Inflammatory macrophage treated with lipopolysaccharide for 4 hours (primary cell): ENCODE results near the gene SH3GL1.

Source experiments
- DNase-seq: peaks from one replicate; pipeline ENCODE4 v3.0.0-alpha.2; 2020

SH3GL1 gene

DNA sequence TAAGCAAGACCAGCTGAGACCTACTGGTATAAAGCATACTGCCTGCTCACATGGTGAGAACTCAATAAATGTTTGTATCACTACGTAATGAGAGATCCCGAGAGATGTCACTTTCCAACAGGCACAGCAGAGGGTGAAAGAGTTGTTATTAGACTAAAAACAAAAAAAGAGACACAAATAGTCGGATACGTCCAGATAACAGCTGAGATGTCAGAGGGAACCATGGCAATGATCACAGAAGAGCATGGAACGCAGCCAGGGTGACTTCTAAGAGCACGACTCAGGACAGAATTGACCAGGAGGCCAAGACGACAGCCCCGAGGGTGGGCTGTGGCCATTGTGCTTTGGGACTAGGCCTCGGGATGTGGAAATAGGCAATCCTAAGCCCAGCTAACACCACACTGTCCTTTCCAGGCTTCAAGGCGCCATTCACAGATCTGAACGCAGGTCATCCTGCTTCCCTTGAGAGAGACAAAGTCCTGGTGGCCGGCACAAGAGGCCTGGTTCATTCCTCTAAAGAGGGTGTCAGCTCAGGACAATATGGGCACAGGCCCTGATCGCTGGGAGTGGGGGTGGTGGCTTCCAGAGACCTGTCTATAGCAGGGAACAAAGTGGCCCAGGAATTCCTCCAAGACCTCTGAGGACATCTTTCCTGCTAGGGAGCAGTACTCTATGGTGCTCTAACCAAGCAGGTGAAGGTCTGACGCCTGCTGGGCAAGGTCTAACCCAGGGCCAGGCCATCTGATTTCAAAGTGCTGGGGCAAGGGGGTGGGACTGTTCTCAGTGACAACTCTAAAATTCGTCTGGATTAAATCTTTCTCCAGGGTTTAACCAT, 3.2 kb downstream of the SH3GL1 start:
- no peak for DNase-seq

DNA sequence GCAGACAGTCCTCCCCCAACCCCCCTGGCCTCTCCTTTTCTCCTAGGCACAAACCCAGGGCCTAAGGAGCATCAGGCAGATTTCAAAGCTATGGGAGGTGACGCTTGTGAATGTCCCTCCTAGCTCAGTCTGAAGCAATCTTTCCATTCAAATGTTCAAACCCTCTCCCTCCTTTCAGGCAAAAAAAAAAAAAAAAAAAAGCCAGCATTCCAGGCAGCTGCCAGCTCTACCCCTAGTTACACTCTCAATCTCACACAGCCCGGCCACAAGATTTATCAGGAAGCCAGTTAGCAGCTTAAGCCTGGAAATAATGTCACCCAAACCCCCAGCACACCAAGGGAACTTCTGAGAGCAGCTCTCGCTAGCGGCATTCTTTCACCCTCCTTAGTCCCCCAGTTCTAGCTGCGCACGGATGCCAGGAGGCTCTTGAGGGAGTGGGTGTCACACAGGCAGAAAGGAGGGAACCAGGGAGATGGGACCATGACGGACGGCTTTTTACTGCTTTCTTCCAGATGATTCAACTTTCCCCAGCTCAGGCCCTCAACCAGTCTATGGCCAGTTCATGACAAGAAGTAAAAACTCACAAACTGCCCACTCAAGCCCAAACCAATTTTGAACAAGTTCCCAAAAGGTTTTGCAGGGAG, 6.3 kb downstream of the SH3GL1 start:
- DNase-seq, result no peak

DNA sequence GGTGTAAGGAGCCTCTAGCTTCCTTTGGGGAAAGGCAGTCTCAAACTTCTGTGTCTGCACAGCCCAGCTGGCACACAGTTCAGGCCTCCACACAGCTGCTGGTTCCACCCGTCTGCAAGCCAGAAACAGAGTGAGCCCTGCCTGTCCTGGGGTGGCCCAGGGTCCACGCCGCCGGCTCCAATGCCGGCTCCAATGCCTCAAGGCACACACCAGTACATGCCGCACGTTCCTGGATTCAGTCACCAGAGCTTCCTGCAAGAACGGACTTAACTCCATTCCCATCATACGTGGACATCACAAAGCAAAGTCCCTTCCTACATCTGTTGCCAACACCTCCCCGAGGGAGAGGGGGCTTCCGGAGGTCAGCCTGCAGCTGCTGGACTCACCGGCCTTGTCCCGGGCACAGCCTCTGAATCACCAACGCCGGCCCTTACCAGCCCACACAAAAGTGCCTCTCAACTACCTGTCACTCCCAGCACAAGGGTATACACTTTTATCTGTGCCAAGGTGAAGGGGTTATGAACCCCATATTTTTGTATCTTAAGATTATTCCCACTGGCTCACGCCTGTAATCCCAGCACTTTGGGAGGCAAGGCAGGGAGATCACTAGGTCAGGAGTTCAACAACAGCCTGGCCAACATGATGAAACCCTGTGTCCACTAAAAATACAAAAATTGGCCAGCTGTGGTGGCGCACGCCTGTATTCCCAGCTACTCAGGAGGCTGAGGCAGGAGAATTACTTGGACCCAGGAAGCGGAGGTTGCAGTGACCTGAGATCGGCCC, 8.5 kb downstream of the SH3GL1 start:
- DNase-seq, result no peak

DNA sequence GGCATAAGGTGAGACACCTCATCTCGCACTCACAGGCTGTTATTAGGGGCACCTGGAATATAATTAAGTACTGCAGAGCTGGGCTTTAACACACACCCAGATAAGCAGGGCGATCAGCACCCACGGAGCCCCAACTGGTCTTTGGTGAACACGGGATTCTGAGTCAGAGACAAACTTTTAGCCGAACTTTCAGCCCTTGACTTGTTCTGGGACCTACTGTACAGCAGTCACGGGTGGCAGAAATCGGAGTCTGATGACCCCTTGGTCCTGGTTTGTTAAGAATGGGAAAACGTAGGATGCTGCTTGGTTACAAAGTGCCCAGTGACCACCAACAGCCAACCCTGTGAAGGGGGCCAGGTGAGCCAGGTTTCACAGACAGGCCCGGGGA, 9.0 kb downstream of the SH3GL1 start:
- DNase-seq, result no peak

DNA sequence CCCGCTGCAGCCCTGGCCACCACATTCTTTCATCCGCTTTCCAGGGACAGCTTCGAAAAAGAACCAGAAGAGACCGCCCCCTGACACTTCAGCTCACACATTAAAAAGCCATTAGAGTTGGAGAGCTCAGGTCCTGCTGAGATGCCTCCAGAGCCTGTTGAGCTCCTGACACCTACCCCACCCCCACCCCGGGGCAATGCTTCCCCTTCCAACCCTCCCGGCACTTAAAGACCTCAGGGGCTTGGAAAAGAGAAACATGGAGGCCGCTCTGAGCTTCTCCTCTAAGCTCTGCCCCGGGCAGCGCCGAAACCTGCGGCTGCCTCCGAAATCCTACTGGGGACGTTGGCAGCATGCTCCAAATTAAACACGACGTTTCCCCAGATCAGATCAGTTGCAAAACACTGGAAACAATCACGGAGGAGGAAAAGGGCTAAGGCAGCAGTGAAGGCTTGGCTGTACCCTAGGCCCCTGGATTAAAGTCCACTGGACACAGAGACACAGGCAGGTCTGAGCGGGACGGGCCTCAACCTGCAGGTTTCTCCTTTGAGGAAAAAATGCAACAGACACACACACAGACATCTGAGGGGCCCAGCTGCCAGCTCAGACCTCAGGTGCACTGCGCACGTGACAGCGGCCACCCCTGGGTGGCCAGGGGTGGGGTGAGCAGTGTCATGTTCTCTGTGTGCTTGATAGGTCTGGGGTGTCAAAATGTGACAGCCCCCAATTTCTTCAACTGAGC, 9.6 kb downstream of the SH3GL1 start:
- no peak for DNase-seq

DNA sequence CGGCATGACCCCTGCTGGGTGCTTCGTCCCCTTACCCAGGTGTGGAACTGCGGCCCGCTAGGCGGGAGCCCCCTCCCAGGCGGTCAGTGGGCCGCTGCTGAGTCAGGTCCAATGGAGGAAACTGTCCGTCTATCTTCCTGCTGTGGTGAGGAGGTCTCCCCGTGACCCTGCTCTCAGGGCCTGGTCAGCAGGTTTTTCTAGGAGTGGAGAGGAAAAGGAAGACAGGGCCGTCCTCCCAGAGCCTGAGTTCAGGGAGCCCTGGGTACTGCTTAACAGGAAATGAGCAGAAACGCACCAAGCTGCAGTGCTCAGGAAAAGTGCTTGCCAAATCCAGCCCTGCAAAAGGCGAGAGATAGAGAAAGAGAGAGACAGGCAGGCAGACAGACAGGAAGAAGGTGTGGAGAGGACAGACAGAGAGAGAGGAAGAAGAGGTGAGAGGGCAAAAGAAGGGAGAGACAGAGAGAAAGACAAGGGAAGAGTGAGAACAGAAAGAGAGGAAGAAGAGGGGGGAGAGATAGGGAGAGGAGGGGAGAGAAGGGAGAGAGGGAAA, 10.3 kb downstream of the SH3GL1 start:
- no peak for DNase-seq

DNA sequence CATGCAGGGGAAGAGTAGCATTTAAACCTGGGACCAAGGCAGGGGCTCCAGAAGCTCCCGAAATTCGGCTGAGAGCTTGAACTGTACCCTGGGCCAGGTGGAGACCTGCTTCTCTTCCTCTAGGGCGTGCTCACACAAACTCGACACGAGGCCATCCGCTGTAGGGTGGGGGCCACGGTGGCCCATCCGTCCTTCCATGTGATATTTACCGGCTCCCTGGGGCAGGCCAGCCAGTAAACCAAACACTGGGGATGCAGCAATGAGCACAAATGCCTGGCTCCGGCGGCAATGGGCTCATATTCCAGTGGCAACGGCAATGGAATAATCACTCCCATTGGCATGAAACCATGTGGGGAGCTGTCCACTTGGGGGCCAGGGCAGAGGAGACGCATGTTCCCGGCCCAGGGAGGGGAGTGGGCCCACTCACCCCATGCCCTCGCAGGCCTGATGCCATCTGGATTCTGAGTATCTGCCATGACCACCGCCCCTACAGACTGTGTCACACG, 10.8 kb downstream of the SH3GL1 start:
- DNase-seq, result no peak

DNA sequence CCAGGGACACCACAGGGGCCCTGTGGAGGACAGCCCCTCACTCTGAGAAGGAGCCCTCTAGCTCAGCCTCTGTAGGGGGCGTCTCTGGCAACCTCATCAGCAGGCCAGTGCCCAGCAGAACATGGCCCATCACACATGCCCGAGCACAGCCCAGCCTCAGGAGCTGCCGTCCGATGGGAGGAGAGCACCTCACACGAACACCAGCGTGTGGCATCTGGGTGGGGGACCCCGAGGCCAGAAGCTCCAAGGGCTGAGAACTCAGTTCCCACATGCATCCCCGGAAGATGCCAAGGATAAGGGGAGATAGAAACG, 11.3 kb downstream of the SH3GL1 start:
- no peak for DNase-seq

DNA sequence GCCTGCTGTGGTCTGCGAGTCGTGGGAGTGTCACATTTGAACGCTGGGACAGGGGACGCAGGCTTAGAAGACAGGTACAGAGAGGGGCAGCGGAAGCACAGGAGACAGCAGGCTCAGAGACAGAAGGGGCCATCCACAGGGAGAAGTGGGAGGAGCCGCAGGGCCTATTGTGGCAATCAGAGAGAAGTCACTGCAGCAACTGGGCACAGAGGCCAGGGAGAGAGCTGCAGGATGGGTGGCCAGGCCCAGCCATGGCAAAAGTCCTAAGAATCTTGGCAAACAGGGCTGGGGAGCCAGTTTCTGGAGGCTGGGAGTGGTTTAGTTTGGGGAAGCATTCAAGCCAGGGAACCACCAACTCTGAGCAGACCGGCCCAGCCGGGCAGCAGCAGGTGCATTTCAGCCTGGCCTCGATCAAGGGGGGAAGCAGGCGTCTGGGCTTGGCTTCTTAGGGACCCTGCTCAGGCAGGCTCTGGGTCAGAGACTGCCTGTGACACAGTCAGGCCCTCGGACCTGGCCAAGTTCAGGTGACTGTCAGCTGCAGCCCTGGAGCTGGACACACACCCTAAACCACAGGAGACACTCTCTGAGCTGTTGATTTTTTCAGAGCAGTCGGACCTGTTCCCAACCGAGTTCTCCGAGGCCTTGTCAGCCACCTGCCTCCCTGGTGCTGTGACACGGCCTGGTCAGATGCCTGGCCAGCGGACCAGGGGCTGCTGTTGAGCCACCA, 11.8 kb downstream of the SH3GL1 start:
- no peak for DNase-seq

DNA sequence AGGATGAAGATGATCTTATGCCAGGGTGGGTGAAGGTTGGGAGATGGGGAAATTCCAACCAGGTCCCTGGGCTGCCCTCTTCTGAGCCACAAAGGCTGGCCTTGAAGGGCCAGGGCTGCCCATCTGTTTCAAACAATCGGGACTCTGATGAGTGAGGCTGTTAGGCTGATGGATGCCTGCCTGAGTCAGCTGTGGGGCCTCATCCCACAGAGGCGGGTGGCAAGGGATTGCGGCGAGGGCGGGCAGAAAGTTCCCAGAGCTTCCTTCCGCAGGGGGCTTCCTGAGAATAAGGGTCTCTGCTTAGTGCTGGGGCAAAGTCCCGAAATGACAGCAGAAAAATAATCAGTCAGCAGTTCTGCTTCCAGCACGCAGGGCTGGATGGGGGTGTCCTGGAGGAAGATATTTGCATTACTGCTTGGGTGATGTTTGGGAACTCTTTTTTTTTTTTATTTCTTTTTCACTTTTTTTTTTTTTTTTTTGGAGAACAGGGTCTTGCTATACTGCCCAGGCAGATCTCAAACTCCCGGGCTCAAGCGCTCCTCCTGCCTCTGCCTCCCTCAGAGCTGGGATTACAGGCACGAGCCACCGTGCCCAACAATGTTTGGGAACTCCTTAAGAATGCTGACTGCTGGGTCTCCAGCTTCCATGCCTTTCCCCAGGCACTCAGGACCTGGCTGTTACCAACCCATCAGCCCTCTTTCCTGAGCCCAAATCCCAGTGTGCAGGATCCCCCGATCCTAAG, 14.1 kb downstream of the SH3GL1 start:
- DNase-seq, result no peak

DNA sequence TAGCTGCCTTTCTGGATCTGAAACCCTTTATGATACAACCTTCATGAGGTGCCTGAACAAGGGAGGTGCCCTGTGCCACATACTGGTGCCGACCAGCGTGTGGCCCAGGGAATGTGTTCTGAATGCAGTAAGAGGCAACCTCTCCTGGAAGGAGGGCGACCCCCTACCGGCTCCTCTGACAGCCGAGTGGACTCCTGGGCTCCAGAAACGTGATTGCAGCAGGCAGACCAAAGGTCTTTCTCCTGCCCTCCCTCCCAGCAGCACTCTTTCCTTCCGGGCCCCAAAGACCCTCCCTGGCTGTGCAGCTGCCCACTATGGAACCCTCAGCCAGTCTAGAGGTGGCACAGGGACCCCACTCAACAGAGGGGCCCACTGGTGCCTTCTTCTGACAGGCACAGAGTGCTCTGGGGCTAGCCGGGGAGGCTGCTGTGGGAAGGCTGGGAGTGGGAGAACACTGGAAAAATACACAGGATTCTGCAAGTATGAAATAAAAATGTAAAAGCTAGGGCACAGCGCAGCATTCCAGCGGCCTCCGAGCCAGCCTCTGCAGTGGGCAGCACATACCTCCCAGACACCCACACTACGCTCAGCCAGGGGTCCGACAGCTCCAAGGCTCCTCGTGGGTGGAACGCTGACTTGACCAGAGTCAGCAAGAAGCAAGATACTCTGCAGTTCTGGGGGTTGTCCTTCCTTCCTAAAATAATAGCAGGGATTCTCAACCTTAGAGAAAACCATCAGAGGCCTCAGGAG, 14.9 kb downstream of the SH3GL1 start:
- DNase-seq, result no peak

DNA sequence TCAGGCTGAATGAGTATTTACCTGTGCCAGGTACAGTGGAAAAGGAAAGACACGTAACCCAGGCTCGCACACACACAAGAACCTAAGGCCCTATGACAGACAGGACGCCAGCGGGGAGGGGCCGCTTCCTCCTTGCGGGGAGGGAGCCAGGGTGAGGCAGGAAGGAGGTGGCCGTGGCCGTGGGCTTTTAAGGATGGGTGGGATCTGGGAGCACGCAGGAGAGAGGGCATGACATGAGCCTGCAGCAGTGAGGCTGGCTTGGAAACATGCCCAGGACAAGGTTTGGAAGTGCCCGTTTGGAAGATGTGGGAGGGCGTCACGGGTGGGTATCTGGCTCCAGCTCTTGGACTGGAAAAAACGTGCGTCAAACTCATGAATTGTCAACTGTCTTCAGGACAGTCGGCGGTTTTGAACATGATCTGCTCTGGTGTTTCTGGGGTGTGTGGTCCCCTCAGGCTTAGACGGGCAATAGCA, 20.1 kb downstream of the SH3GL1 start:
- DNase-seq, result no peak

DNA sequence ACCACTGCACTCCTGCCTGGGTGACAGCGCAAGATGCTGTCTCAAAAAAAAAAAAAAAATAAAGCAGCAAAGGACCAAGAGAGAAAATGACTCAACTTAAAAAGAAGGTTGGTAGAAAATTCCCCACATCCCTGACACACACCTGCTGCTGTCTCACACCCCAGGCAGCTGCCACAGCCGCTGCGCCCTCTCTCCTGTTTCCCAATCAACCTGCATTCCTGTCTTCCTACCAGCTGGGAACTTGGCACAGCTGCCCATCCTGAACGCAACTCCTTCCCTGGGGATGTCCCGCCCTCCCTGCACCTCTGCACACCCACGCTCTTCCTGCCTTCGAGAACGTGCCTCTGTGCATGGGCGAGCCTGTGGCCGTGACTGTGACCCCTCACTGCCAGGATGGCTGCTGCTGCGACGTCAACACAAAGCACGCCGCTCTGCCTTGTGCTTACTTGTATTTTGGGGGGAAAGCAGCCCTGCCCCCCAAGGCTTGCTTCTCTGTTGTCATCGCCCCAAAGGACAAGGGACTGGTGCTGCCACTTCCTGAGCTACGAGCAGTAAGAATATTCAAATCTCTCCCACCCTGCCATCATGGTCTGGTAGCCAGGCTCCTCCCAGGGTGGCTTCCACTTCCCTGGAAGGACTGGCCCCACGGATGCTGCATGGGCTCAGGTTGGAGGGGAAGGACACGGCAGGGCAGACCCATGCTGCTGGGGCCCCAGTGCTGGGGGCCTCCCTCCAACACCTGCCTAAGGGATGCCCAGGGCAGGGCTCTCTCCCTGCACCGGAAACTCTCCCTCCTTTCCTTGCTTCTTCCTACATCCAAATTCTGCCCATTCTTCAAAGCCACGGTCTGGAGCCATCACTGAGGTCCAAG, 20.7 kb downstream of the SH3GL1 start:
- DNase-seq, result no peak

DNA sequence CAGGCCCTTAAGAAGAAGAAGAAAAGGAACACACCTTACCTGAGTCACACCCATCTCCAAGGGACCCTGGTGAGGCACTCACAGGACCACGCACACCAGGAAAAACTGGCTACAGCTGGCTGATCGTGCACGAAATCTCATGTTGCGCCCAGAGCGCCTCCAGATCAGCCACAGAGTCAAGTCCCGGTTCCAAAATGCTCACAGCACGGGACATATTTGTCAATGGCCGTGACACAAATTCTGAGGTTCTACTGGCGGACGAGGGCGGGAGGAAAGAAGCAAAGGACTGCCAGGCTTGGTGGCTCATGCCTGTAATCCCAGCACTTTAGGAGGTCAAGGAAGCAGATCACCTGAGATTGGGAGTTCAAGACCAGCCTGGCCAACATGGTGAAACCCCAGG, 21.5 kb downstream of the SH3GL1 start:
- no peak for DNase-seq

DNA sequence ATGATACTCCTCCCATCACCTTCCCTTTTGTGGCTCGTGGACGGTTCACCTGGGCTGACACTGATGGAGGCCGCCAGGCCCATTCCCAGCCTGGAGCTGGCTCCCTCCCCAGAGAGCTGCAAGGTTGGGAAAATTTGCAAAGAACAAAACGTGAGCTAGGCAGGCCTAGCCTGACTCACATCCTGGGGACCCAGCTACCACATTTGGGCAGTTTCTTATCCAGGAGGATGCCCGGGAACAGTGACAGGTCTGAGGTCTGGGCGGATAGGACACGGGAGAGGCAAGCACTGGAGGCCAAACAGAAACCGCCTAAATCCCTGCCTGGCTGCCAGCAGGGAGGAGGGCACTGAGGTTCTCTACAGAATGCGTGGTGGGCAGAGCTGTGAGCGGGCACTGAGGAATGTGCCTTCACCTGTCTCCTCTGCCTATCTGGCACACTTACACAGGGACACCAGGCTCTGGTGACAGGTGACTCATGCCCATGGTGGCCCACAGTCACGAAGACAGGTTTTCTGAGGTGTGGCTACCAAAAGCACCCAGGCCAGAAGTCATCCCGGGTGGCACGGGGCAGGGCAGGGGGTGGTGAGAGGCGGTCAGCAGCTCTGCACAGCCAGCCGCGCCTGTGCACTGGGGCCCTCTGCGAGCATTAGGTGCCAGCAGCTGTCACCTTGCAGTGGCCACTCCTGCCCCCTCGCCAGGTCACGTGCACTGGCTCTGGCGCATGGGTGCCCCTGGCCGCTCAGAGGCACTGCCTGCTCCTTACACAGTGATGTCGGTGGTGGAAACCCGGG, 23.2 kb downstream of the SH3GL1 start:
- DNase-seq, result no peak

DNA sequence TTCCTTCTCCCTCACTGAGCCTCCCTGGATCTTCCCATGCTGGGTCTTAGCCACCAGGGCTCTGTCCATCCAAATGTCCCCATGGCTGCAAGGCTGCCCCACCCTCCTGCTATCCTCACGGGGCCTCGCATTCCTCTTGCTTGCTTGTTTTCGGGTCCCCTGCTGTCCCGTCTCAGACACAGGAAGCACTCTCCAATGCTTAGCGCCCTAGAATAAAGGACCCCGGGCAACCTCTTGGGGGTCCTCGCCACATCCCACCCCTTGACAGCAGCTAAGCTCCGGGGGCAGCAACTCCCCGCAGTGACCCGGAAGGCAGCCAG, 23.7 kb downstream of the SH3GL1 start:
- no peak for DNase-seq

DNA sequence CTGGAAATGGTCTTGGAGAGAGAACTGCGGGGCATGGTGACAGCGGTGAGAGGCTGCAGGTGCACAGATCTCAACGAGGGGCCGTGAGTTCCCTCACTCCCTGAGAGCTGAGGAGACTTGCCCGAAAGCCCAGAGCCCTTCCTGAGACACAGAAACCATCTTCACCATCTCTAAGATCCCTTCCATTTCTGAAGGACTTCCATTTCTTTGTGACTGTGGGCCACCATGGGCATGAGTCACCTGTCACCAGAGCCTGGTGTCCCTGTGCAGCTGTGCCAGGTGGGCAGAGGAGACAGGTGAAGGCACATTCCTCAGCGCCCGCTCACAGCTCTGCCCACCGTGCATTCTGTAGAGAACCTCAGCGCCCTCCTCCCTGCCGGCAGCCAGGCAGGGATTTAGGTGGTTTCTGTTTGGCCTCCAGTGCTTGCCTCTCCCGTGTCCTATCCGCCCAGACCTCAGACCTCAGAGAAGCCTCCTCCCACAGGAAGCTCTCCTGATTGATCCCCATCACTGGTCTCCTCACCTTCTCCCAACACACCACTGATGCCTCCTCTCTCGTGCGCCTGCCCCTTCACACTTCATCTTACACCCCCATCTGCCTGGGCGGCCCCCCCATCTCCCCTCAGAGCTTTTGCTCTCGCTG, 24.2 kb downstream of the SH3GL1 start:
- DNase-seq, result no peak
